ENCODE results near the gene ETS1.
A peak's percentile ranks its signal among the peaks of the same experiment; 100 is the strongest.

ETS1 gene, protein sequence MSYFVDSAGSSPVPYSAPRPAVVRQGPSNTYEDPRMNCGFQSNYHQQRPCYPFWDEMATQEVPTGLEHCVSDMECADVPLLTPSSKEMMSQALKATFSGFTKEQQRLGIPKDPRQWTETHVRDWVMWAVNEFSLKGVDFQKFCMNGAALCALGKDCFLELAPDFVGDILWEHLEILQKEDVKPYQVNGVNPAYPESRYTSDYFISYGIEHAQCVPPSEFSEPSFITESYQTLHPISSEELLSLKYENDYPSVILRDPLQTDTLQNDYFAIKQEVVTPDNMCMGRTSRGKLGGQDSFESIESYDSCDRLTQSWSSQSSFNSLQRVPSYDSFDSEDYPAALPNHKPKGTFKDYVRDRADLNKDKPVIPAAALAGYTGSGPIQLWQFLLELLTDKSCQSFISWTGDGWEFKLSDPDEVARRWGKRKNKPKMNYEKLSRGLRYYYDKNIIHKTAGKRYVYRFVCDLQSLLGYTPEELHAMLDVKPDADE

DNA sequence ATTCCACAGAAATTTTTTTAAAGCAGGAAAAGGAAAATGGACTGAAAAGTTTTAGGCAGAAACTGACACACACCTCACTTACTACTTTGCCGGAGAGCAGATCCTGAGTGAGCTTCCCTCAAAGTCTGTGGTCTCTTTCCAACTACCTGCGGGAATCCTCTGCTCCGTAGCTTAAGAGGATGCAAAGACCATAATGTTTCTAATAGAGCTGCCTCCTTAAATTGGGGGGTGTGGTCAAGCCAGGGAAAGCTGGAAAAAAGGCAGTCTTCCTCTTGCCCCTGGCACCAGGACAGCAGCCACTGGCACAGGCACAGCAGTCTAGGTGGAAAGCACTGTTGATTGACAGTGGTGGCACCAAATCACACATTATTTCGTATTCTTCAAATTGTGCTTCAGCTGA lies at the start of gene ETS1:
TSS of gene ETS1 (minus strand) at position 144 of the 400 bp plus-strand sequence. CDS start 14,428 bp downstream, outside the sequence.
- DNase-seq, result no peak

DNA sequence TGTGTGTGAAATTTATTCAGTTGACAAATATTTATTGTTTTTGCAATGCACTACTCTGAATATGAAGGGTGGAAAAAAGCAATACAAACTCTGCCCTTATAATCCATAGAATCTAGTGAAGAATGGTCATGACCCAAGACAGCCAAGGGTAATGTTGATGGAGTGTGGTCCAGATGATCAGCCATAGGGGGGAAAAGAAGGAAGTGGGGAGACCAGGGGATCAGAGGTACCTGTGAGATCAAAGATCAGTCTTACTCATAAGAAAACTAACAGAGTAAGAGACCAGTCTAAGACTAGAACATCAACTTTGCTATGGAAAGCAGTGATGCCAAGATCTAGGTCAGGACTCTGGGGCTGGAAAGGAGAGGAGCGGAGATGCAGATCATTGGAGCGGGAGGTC lies 47.0 kb upstream of the ETS1 start:
- DNase-seq, result no peak

DNA sequence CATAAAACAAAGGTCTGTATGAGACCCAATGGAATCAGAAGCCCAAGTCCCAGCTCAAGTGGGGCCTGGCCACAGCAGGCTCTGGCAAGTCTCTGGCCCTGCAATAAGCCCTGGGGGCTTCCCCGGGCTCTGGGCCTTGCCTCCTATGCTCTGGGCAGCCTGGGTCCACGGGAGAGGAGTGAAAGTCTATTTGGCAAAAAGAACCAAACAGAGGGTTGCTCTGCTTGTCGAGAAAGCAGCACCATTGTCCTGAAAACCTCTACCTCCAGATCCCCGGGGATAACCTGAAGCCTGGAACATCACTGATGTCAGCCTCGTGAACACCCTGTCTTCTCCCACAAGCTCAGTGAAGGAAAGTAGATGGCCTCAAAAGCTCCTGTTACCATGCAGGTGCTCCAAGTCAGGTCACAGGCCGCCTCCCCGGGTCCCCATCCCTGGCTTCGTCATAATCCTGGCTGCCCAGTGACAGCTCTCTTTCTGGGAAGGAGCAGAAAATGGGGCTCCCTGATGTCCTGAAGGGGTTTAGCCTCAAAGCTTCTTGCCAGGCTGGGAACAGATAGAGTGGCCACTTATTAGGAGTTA lies 46.1 kb upstream of the ETS1 start:
- no peak for DNase-seq

DNA sequence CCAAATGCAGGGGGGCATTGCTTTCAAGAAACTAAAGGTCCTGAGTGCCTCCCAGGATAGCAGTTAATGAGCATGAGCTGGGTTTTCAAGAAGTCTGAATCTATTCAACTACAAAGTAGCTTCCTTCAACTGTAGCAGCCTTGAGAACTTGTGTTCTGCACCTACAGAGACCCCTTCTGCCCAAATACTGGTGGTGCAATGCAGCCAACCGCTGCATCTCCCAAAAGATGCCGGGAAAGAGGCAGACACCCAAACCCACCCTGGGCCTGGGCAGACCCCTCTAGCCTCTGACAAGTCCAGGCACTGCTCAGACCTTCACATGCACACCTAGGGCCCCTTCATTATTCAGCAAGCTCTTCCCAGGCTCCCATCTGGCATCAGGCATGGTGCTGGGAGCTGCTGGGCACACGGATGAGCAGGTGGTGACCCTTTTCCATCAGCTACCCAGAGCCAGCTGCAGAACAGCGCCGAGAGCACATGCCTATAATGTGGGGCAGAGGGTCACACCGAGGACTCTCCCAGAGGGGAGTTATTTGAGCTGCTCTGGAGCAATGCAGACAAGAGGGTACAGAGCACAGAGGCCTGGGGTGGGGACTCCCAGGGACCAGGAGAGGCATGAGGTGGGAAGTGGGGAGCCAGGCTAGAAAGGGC lies 44.9 kb upstream of the ETS1 start:
- no peak for DNase-seq

DNA sequence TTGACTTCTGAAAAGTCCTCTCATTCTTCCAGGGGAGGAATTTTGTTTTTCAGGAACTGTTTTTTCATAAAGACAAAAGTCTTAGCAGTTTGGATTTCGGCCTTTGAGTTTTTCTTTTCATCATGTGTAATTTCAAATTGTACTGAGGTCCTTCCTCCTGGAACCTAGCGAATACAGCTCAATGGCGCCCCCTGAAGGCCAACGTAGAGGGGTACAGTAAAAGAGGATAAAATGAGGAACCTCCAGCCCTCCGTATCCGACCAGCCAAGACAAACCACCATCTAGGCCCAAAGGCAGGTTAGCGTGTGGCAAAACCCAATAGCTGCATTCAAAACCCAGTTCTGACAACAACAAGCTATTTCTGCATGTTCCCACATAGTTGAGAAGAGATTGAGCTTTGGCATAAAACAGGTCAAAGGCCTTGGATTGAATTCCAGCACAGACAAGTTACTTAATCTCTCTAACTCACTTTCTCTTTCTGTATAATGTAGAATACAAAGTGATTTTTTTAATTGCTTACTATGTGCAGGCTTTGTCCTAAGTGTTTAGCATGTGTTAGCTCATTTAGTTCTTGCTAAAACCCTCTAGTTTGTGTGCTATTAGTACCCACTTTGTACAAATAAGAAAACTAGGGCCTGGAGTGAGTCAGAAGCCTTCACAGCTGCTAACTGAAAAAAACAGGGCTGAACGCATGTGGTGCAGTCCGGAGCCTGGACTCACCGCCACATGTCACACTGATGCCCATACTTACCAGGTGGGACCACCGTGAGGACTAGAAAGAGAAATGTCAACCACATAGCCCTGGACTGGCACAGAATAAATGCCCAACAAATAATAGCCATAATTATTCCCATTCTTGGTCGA lies 43.2 kb upstream of the ETS1 start:
- peak; percentile 33 for DNase-seq

DNA sequence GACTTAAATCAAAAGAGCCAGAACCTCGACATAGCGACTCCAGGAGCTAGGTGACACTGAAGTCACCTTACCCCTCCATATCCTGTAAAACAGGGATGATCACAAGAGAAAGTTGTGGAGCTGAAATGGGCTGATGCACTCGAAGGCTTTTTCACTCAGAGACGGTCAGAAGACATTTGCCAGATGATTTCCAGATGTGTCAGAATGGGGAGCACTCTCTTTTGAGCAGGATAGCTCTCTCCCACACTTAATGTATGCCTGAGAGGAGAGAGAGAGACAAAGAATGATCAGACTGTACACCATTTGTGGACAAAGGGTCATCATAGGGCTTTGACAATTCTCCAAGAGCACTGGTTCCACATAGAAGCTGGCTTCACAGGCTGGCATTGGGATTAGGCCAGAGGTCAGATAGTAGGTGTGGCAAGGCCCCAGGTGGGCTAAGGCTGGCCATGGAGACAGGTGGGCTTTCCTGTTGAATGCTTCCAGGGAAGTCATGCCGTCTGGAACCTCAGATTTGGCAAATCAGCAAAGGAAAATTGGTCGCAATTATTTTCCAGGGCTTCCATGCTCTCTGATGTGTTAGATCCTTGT lies 42.3 kb upstream of the ETS1 start:
- DNase-seq, result no peak

DNA sequence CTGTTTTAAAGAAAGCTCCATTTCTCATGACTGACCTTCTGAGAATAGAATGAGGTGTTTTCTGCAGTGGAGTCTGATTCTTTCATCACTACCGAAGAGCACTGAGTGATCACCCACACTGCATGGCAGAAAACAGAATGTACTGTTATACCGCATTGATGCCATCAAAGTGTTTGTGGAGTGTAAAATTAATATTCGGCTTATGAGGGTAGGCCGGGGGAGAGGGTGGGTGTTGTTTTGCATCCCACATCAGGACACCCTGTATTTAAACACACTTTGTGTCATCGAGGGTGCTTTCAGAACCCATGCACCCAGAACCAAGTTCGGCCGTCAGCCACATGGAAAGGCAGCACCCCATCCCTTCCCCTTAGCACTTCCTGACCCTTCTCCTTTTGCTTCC lies 41.3 kb upstream of the ETS1 start:
- no peak for DNase-seq

DNA sequence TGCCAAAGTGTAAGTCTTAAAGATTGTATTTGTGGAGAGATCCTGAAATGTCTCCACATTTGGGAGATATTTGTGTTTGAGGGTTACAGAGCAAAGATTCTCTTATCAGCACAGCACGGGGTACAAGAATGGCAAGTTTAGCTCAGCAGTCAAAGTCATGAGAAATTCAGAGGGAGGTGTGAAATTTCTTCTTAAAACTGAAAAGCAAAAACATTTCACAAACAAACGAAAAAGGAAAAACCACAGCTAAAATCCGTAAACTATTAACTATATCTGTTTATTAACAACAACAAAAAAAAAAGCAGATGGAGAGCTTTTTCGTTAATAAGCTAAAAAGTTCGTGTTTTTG lies 40.9 kb upstream of the ETS1 start:
- DNase-seq, result no peak

DNA sequence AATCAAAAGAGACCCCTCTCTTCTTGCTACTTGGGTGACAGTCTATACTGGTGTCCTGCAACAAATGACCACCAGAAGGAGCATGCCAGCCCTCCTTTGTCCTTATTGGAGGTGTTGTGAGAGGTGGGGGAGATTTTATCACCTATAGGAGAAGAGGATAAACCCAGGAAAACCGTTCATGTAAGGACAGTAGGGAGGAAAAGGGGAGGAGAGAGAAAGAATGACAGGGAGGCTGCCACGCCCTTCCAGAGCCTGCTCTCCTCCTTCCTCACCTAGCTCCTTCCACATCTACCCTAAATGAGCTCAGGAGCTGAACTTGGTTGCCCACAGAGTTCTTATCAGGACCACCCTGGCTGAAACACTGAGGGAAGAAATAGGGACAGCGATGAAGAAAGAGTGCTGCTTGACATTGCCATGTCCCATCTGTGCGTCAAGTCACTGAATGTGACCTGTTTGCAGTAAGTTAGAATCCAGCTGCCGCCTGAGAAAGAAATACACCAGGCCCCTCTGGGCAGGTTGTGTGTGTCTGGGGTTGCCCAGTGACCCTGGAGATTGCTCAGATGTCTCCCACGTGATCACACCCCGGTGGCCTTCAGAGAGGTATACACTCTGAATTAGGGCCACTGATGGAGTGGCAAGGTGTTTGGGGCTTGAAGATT lies 40.4 kb upstream of the ETS1 start:
- no peak for DNase-seq

DNA sequence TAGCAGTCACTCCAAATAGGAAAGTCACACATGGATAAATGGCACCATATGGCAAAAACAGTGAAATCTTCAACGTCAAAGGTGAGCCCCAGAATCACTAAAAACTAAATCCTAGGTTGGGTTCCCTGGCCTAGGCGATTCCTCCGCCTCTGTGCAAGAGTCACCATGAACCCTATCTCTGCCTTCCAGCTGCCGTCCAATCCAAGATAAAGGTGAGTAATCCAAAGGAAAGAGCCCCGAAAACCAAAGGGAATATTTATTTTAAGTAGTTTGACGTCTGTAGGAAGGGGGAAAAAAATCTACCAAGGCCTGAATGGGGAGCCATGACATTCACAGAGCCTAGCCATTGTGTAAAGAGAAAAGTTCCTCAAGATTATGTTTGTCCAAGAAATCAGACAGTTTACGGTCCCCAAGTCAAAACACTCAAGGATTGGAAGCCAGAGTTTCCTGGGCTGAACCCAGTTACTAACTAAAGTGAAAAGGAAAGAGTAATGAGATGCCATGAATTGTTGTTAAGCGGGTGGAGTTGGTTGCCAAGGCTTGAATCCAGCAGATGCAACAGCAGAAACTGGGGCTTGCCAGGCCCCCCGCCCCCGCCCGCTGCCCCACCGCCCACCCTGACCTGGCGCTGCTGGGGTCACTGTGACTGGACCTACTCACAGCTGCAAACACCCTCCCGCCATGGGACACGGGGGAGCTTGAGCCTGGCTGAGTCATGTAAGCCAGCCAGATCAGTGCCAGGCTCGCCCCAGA lies 39.7 kb upstream of the ETS1 start:
- no peak for DNase-seq

DNA sequence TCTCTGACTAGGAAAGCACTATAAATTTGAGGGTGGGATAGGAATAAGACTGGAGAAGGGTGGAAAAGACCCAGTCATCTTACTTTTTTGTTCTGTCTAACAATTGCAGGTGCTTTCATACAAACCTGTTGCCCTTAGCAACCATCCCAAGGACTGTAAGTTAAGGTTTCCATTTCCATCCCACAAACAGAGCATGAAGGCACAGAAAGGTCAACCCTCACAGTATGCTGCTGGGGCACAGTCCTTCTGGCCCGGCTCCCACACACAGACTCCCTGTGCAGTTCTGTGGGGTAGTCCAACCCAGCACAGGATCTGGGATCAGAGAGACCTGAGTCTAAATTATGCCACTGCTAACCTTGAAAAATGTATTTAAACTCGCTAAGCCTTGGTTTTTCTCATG lies 38.4 kb upstream of the ETS1 start:
- no peak for DNase-seq

DNA sequence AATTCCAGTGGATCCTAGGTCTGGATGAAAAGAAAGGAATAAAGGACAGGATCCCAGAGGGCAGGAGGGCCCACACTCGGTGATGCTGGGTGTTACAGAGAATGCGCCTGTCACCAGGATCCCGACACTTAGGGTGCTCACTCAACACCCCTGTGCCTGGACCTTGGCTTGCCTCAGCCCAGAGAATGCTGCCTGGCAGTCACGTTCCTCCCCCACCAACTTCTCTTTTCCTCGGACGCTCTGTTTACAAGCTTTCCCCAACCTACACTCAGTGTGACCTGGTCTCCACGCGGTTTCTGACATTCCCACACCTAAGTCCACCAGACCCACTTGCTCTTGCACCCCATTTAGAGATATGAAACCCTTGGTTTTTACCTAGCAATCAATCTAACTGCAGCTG lies 38.0 kb upstream of the ETS1 start:
- DNase-seq, result no peak

DNA sequence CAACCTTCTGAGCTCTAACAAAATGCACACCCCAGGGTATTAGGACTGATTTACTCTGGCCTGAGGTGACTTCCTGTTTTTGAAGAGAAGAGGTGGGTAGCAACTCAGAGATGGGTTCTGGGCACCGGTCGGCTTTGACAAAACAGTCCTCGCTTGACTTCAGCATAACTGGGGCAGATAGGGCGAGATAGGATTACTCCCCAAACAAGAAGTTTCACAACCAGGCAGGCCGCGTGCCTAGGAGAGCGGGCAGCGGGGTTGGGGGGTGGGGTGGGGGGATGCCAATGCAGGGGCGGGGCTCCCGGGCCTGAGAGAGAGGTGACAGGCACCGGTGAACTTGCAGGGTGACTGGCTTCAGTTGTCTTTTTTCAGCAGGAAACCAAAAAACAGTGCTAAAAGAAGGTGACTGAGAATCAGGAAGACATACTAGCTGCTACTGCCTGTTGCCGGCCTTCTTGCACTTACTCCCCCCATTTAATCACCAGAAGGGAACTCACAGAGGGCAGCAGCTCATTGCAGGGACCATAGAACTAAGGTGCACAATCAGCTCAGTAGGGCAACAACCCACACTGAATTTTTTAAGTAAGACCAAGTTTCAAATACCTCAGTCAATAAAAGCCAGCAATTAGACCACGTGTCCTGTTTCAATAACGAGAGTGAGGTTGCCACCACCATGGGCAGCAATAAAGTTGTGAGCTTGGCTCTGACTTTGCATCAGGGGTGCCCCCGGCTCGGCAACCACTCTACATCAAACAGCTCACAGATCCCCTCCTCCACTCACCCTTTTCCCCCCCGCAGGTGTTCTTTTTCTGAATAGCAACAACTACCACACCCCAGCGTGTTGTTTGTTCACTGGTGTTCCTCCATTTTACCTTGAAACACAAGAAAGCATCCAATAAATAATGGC lies 37.2 kb upstream of the ETS1 start:
- no peak for DNase-seq

DNA sequence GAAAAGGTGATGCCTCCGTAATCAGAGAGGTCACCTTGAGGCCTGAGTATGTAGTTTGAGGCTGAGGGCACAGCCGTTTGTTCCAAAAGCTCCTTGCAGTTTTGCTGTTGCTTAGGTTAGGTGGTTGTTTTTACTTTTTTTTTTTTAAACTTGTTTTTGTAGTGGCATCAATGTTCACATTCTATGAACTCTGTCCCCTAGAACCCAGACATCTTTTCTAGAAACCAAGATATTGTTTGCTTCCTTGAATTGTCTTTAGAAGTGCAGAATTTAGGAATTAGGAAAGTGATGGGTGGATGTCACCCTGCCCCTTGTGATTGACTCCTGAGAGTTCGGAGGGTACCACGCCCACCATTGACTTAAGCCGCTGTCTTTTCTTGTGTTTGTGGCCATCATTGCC lies 35.7 kb upstream of the ETS1 start:
- DNase-seq, result no peak

DNA sequence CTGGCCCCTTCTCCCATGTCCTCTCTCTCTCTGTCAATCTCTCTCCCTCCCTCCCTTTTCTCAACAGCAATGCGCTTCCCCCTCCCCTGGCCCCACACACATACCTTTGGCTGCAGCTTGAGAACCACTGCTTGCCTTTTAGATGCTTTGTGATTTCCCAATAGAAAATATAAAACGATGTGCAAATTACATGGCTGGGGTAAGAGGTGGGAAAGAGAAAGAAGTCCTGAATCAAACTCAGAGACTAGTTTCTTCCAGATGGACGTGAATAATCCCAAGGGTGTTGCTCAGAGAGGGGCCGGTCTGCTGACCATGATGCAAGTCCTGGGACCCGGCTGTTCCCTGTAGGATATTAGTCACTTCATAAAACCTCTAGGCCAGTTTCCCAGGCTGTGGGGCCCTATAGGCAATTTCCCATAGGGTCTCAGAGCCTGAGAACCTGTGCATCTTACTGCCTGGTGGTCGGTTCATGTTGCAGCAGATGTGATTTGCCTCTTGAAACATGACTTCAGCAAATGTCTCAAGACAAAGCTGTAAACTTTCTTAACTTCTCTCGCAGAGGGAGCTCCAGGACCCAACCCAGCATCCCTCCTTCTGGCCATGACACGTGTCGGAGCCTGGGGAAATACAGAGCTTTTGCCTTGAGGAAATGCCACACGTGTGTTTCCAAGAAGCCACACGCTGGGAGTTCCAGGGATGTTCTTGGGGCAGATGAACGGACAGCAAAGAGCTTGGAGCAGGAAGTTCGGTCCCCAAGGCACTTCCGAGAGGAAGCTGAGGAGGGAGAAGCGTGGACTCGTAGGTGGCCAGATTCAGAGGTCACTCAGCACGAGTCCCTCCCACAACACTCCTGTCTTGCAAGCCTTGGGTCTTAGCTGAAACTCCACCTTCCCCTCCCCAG lies 34.5 kb upstream of the ETS1 start:
- DNase-seq, result no peak

DNA sequence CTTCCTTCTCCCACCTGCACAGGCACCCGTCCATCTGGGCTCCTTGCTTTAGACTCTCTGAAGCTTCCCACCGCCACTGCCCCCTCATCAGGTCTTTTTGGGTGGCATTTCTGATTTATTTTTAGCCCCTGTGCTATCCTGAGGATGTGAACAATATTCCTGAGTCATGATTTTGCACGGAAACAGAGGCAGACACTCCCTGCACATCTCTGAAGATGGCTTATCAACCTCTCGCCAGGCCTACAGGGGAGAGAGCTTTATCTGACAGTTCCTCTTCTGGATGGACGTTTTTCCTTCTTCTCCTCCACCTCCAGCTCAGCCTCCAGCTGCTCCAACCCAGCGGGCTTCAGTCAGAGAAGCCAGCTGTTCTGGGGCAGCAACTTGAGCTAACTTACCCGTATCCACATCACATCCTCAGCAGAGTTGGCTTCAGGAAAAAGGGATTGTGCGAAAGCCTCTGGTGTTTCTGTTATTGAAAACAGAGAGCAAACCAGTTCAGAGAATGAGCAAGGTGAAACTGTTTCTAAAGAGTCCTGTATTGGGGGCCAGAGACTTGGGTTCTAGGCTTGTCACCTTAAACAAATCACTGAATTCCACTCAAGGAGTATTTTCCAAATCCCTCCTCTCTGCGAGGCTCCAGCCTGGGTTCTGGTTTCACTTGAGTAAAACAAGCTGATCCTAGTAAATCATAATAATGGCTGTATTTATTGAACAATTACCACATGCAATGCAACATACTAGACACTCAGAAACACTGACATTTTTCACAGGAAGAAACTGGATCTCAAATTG lies 33.1 kb upstream of the ETS1 start:
- no peak for DNase-seq

DNA sequence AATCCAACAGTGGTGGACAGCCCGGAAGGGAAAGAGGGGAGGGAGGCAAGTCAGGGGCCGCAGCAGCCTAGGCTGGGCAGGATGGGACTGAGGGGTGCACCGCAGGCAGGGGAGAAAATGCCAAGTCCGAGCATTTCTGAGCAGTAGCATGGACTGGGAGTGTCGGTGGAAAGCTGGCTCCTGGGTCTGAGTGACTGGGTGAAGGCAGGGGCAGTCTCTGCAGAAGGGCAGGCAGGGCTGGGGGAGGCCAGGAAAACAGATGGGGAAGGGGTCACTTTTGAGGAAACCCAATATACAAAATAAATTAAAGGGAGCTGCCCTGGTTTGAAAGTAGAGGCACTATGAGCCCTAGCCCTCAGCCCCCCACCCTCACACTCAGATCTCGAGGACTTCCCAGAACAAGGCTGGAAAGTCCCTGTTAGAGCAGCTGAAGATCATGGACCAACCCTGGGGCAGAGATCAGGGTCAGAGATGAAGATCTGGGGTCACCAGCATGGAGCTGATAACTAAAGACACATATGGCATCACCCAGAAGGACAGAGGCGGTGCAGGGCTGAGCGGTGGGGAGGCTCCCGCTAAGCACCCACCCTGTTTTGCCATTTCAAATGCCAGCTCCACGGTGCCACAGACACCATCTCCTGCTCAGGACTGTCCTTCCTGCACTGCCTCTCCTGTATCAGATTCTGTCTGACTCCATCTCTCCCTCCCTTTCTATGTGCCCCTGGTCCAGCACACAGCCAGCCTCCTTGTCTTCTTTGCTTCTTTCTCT lies 32.4 kb upstream of the ETS1 start:
- DNase-seq, result no peak

DNA sequence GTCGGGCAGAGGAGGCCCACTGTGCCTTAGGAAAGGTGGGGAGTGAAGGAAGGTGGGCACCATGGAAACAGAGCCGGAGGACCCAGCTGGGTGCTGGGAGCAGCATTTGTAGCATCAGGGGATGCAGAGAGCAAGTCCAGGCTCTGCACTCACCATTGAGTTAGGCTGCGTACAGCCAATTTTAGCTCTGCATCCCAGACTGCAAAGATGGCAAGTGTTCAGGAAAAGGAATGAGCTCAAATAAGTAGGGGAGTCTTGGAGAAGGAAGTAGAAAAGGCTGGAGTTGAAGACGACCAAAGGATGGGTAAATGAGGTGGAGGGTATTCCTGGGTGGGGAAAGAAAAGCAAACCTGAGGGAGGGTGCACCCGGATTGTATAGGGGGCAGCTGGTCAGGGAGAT lies 31.6 kb upstream of the ETS1 start:
- no peak for DNase-seq

Data from NCI-H2081 treated with DMSO at 0.1 percent for 48 hours (cell line).